GM12878 (cell line): ENCODE measurements around the gene HOXB1. TPM values are rescaled to one million over a fixed set of nuclear protein-coding genes. Genes with fewer than 3 reads are reported as not detected.

Experiments
- ATF7 ChIP-seq: fragments of 450-650 bp; IDR thresholded peaks from 2 replicates; pipeline ENCODE4 v1.6.1; 2016; ENCODE audit warnings: low read depth, mild to moderate bottlenecking
- CBX3 ChIP-seq: fragments of 200-600 bp; sonication (generic); IDR thresholded peaks from 2 replicates; pipeline ENCODE4 v1.6.1; 2016; ENCODE audit warnings: low read depth, borderline replicate concordance
- DPF2 ChIP-seq: fragments of 450-650 bp; IDR thresholded peaks from 2 replicates; pipeline ENCODE4 v1.6.1; 2017; ENCODE audit warnings: mild to moderate bottlenecking
- FOS ChIP-seq: IDR thresholded peaks from 3 replicates; pipeline ENCODE4 v1.6.1; 2011; ENCODE audit warnings: borderline replicate concordance; ENCODE audit not compliant: insufficient read length; ENCODE audit errors: extremely low read depth
- FOXK2 ChIP-seq: fragments of 450-650 bp; IDR thresholded peaks from 2 replicates; pipeline ENCODE4 v1.6.1; 2017; ENCODE audit warnings: mild to moderate bottlenecking, moderate library complexity
- HCFC1 ChIP-seq: fragments of 150-350 bp; IDR thresholded peaks from 2 replicates; pipeline ENCODE4 v1.6.1; 2014; ENCODE audit warnings: low read length
- IKZF2 ChIP-seq, 2 experiments: fragments of 450-650 bp; IDR thresholded peaks; 2 replicates each; pipeline ENCODE4 v1.6.1; 2017; ENCODE audit warnings: mild to moderate bottlenecking in 2 of 2, moderate library complexity in 2 of 2
- NR2C2 ChIP-seq: IDR thresholded peaks from 2 replicates; pipeline ENCODE4 v1.6.1; 2011; ENCODE audit warnings: borderline replicate concordance, low read depth; ENCODE audit not compliant: control insufficient read depth, insufficient read length
- RFX5 ChIP-seq: IDR thresholded peaks from 2 replicates; pipeline ENCODE4 v1.6.1; 2011; ENCODE audit warnings: low read depth, low read length, improper control_type of control experiment
- SMAD5 ChIP-seq: IDR thresholded peaks from 2 replicates; pipeline ENCODE4 v1.6.1; 2016; ENCODE audit warnings: antibody characterized with exemption, low read depth
- SRF ChIP-seq, 2 experiments: IDR thresholded peaks; 2 replicates each; pipeline ENCODE4 v1.6.1; 2011; ENCODE audit warnings: low read depth in 2 of 2, low read length in 2 of 2, mild to moderate bottlenecking in 1 of 2, moderate library complexity in 1 of 2
- SUZ12 ChIP-seq: fragments of 200-600 bp; sonication (generic); IDR thresholded peaks from one replicate; pipeline ENCODE4 v1.6.1; 2018; ENCODE audit warnings: antibody characterized with exemption, mild to moderate bottlenecking; ENCODE audit not compliant: unreplicated experiment
- TCF3 ChIP-seq: IDR thresholded peaks from 2 replicates; pipeline ENCODE4 v1.6.1; 2012; ENCODE audit warnings: low read depth, mild to moderate bottlenecking, low read length, borderline replicate concordance; ENCODE audit not compliant: insufficient read depth
- ZNF274 ChIP-seq: IDR thresholded peaks from one replicate; pipeline ENCODE4 v1.8.0; 2011; ENCODE audit not compliant: insufficient read length, insufficient read depth
- polyA plus RNA-seq, 11 experiments: library from polyadenylated mRNA; depleted of rRNA in 4 of 11; unstranded in 6 of 11; stranded (reverse) in 5 of 11; fragments of >200 nt; fragmentation: Nextera tagmentation in 4 of 11; fragmentation: Illumina TruSeq in 1 of 11; extraction: Ambion mirVana in 4 of 11; extraction: Trizol in 1 of 11; gene quantifications; 1 replicate in 1 of 11; 2 replicates in 10 of 11; pipeline versions ENCODE4 v1.2.1 to v1.2.3, GENCODE V29; 2011 to 2016; ENCODE audit warnings: inconsistent platforms in 2 of 11, missing spikeins in 2 of 11, low read depth in 1 of 11
- total RNA-seq, 4 experiments: library from RNA; depleted of rRNA in 3 of 4; stranded (reverse); fragments of >200 nt in 3 of 4; fragmentation: Illumina TruSeq in 1 of 4; extraction: Trizol in 1 of 4; gene quantifications; 2 replicates each; pipeline versions ENCODE4 v1.2.1 to v1.2.3, GENCODE V29; 2013 to 2021
- TF ChIP-seq, protein P1 (sequence below): fragments of 450-650 bp; IDR thresholded peaks from 2 replicates; pipeline ENCODE4 v1.6.1; 2017; ENCODE audit warnings: low read depth, mild to moderate bottlenecking, moderate library complexity

Gene HOXB1
- total and polyA plus RNA-seq, 10 of the 15 experiments (the other 5 are each of a cell fraction or from before 2014, with no cell fraction given) = not detected

DNA sequence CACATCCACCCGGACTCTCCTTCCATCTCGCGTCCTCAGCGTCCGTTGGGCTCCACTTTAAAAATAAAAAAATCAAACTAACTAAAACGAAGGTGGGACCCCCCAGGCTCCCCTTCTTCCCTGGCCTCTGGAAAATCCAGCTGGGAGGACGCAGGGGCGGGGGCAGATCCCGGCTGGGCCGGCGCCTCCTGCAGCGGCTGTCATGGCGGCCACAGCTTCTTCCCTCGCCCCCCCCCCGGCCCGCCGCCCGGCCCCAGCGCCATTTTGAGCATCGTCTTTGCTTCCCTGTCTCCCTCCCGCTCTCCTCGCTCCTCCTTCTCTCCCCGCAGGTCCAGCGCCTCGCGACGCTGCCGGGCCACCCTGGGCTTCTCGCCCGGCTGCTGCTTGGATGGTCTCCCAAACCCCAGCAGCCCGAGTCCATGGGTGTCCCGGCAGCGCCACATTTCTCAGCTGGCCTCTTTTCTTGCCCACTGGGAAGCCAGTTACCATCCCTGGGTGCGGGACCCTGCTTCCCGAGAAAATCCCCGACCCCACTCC is 10.8 kb upstream of the HOXB1 start (continued):
- no peak for TF ChIP-seq SUZ12
- TF ChIP-seq TCF3 = no peak
- no peak for TF ChIP-seq CBX3
- peak; percentile 67 to 69 for TF ChIP-seq IKZF2 (IDR thresholded peaks at IDR 0.05)
- TF ChIP-seq RFX5 = no peak
- no peak for TF ChIP-seq FOXK2
- TF ChIP-seq, protein P1, sequence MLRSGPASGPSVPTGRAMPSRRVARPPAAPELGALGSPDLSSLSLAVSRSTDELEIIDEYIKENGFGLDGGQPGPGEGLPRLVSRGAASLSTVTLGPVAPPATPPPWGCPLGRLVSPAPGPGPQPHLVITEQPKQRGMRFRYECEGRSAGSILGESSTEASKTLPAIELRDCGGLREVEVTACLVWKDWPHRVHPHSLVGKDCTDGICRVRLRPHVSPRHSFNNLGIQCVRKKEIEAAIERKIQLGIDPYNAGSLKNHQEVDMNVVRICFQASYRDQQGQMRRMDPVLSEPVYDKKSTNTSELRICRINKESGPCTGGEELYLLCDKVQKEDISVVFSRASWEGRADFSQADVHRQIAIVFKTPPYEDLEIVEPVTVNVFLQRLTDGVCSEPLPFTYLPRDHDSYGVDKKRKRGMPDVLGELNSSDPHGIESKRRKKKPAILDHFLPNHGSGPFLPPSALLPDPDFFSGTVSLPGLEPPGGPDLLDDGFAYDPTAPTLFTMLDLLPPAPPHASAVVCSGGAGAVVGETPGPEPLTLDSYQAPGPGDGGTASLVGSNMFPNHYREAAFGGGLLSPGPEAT = peak; percentile 48
- TF ChIP-seq ATF7 = no peak
- TF ChIP-seq DPF2 = 0 out of 2 replicates have a peak, but pooled peaks have one; percentile 0
- TF ChIP-seq SMAD5 = no peak
- no peak for TF ChIP-seq ZNF274
- TF ChIP-seq HCFC1 = no peak; the same call in 1 of the 2 replicates
- no peak for TF ChIP-seq NR2C2
- no peak for TF ChIP-seq SRF (IDR thresholded peaks at IDR 0.05; ENCODE audit: low read depth in 2 of 2, low read length in 2 of 2)
- TF ChIP-seq FOS = no peak
